Measurements from ENCODE around the gene FMN1. TPM values are rescaled to one million over a fixed set of nuclear protein-coding genes. Genes with fewer than 3 reads are reported as not detected.
A peak's percentile ranks its signal among the peaks of the same experiment; 100 is the strongest.

Gene FMN1
- polyA plus RNA-seq, 1 donor from 2014 or later, result 0.40 TPM

DNA sequence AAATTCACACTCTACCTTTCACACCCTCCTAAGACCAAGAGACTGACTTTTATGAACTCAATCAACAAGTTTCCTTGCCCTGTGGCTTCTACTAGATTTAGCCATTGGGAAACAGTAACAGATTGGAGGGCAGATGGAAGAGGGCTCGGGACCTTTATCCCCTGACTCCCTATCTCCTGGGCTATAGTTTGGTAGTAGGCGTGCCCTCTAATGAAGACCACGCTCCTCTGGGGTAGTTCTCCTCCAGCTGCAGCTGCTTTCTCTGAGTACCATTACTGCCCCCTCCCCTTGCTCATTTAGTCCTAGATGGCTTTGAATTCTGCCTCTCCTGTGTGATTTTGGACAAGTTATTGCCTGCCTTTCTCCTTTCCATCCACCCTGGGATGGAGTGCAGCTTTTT is 33.3 kb downstream of the FMN1 start:
- H4K20me1 ChIP-seq (ENCODE audit: insufficient read depth), result no peaks in the 10 kb centered on the region
- H3K9me3 ChIP-seq (ENCODE audit: low read length), result no peaks in the 10 kb centered on the region
- H3K79me2 ChIP-seq (replicated peaks; ENCODE audit: insufficient read depth, low read length), result no peaks in the 10 kb centered on the region
- H3F3A ChIP-seq (ENCODE audit: insufficient read depth, low read length, poor library complexity, severe bottlenecking), result peaks cover 4% of the 10 kb centered on the region
- H3K9me2 ChIP-seq (ENCODE audit: insufficient read depth, low read length), result no peaks in the 10 kb centered on the region
- peak overlapping the region; percentile 50 for H3K9ac ChIP-seq (ENCODE audit: low read length)
- H3K4me3 ChIP-seq (ENCODE audit: low read length), result peak overlapping the region; percentile 15
- H2AFZ ChIP-seq (ENCODE audit: low read depth, low read length), result no peak overlapping the region
- peak overlapping the region; percentile 90 for H3K27ac ChIP-seq (ENCODE audit: low read length)
- no peaks in the 10 kb centered on the region for H3K36me3 ChIP-seq (ENCODE audit: insufficient read depth, low read length)
- no peaks in the 10 kb centered on the region for H3K27me3 ChIP-seq (ENCODE audit: insufficient read depth, low read depth, low read length)
- H3K4me2 ChIP-seq (ENCODE audit: low read length), result peak overlapping the region; percentile 32
- TF ChIP-seq CTCF (IDR thresholded peaks at IDR 0.05; ENCODE audit: poor library complexity, severe bottlenecking) (no peak), RAD21 (conservative IDR thresholded peaks at IDR 0.05) (no peak)

DNA sequence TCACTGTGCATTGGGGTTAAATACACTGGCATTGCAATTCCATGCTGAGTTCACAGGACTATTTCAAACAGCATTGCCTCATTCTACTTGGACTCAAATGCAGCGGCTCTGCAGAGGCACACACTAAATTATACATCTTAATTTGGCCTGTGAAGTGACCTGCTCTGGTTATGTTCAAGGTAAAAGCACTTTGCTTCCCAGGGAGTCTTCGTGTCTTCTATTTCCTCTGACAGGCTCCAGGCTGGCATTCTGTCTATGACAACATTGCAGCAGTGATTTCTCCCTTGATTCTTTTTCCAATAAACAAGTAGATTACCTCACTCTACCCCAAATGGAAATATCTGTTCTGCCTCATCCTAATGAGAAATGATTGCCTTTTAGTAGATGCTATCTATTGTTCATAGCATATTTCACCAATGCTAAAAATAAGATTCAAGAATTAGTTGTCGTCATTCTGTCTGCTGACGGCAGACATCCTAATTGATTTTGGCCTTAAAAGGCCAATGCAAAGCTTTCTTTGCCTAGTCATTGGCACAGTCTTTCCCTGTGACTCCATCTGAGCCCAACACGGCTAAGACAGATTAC is 33.8 kb downstream of the FMN1 start:
- H2AFZ ChIP-seq (ENCODE audit: low read depth, low read length), result no peak overlapping the region

More for the DNA sequence above, 33.8 kb downstream of the FMN1 start:
- no peaks in the 10 kb centered on the region for H3K79me2 ChIP-seq (replicated peaks; ENCODE audit: insufficient read depth, low read length)
- H3K27me3 ChIP-seq (ENCODE audit: insufficient read depth, low read depth, low read length), result no peaks in the 10 kb centered on the region
- H3K27ac ChIP-seq (ENCODE audit: low read length), result peak overlapping the region; percentile 90
- H3K4me3 ChIP-seq (ENCODE audit: low read length), result peak overlapping the region; percentile 15
- H3K4me2 ChIP-seq (ENCODE audit: low read length), result peak overlapping the region; percentile 32
- no peaks in the 10 kb centered on the region for H3K36me3 ChIP-seq (ENCODE audit: insufficient read depth, low read length)
- no peaks in the 10 kb centered on the region for H3K9me2 ChIP-seq (ENCODE audit: insufficient read depth, low read length)
- H3K9ac ChIP-seq (ENCODE audit: low read length), result peak overlapping the region; percentile 50
- TF ChIP-seq MXI1 (conservative IDR thresholded peaks at IDR 0.05; ENCODE audit: poor library complexity, severe bottlenecking) (no peak), SMC3 (conservative IDR thresholded peaks at IDR 0.05; ENCODE audit: poor library complexity) (no peak), POLR2AphosphoS5 (IDR thresholded peaks at IDR 0.05) (peak; percentile 55), RAD21 (conservative IDR thresholded peaks at IDR 0.05) (peak; percentile 21), CTCF (IDR thresholded peaks at IDR 0.05; ENCODE audit: poor library complexity, severe bottlenecking) (no peak), EP300 (conservative IDR thresholded peaks at IDR 0.05; ENCODE audit: poor library complexity, severe bottlenecking) (peak; percentile 94), TAF1 (IDR thresholded peaks at IDR 0.05; ENCODE audit: low read depth) (no peak)
- TF ChIP-seq, protein P1, sequence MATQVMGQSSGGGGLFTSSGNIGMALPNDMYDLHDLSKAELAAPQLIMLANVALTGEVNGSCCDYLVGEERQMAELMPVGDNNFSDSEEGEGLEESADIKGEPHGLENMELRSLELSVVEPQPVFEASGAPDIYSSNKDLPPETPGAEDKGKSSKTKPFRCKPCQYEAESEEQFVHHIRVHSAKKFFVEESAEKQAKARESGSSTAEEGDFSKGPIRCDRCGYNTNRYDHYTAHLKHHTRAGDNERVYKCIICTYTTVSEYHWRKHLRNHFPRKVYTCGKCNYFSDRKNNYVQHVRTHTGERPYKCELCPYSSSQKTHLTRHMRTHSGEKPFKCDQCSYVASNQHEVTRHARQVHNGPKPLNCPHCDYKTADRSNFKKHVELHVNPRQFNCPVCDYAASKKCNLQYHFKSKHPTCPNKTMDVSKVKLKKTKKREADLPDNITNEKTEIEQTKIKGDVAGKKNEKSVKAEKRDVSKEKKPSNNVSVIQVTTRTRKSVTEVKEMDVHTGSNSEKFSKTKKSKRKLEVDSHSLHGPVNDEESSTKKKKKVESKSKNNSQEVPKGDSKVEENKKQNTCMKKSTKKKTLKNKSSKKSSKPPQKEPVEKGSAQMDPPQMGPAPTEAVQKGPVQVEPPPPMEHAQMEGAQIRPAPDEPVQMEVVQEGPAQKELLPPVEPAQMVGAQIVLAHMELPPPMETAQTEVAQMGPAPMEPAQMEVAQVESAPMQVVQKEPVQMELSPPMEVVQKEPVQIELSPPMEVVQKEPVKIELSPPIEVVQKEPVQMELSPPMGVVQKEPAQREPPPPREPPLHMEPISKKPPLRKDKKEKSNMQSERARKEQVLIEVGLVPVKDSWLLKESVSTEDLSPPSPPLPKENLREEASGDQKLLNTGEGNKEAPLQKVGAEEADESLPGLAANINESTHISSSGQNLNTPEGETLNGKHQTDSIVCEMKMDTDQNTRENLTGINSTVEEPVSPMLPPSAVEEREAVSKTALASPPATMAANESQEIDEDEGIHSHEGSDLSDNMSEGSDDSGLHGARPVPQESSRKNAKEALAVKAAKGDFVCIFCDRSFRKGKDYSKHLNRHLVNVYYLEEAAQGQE (IDR thresholded peaks at IDR 0.05; ENCODE audit: borderline replicate concordance), result peak; percentile 92
- H3K9me3 ChIP-seq (ENCODE audit: low read length), result no peaks in the 10 kb centered on the region
- H3F3A ChIP-seq (ENCODE audit: insufficient read depth, low read length, poor library complexity, severe bottlenecking), result peaks cover 4% of the 10 kb centered on the region
- H4K20me1 ChIP-seq (ENCODE audit: insufficient read depth), result no peaks in the 10 kb centered on the region
